Measurements from ENCODE around the gene NCL. TPM values are rescaled to one million over a fixed set of nuclear protein-coding genes. Genes with fewer than 3 reads are reported as not detected.
"Not testable (repeated sequence)": the region's sequence is repeated elsewhere in the genome, so short reads cannot be mapped to it uniquely, and the experiment has no call there.

The NCL gene
- total and polyA plus RNA-seq, 2 experiments from 2014 or later = 222 to 527 TPM

- TF ChIP-seq, protein P1, sequence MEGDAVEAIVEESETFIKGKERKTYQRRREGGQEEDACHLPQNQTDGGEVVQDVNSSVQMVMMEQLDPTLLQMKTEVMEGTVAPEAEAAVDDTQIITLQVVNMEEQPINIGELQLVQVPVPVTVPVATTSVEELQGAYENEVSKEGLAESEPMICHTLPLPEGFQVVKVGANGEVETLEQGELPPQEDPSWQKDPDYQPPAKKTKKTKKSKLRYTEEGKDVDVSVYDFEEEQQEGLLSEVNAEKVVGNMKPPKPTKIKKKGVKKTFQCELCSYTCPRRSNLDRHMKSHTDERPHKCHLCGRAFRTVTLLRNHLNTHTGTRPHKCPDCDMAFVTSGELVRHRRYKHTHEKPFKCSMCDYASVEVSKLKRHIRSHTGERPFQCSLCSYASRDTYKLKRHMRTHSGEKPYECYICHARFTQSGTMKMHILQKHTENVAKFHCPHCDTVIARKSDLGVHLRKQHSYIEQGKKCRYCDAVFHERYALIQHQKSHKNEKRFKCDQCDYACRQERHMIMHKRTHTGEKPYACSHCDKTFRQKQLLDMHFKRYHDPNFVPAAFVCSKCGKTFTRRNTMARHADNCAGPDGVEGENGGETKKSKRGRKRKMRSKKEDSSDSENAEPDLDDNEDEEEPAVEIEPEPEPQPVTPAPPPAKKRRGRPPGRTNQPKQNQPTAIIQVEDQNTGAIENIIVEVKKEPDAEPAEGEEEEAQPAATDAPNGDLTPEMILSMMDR (IDR thresholded peaks at IDR 0.05; ENCODE audit: low read depth, low read length) = peak; percentile 42
- not testable (repeated sequence) for H3K9me3 ChIP-seq (ENCODE audit: low read depth); H3K4me3 ChIP-seq; DNase-seq (ENCODE audit: low read depth in 1 of 2, low spot score in 1 of 2); H3K27ac ChIP-seq; H3K27me3 ChIP-seq; H3K36me3 ChIP-seq
- H3K4me1 ChIP-seq (ENCODE audit: low read depth) = peaks cover 20% of the 10 kb centered on the region
These were observed 58.5 kb downstream of the NCL start for GRCh38 chr2:231405601-231406367.

DNA sequence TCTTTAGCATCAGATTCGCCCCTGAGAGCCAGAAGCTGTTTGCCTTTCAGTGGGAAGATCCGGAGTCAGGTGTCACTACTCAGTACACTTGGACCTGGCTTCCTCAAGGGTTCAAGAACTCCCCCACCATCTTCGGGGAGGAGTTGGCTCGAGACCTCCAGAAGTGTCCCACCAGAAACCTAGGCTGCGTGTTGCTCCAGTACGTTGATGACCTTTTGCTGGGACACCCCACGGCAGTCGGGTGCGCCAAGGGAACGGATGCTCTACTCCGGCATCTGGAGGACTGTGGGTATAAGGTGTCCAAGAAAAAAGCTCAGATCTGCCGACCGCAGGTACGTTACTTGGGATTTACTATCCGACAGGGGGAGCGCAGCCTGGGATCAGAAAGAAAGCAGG, 60.1 kb downstream of the NCL start:
- H3K4me1 ChIP-seq (ENCODE audit: low read depth) = peaks cover 32% of the 10 kb centered on the region
- not testable (repeated sequence) for H3K27ac ChIP-seq; H3K36me3 ChIP-seq; DNase-seq (ENCODE audit: low read depth in 1 of 2, low spot score in 1 of 2); H3K9me3 ChIP-seq (ENCODE audit: low read depth); H3K4me3 ChIP-seq; H3K27me3 ChIP-seq

Other genes starting within 250 kb of the NCL start
- gene B3GNT7, start 68.8 kb downstream of the NCL start, total RNA-seq = 7.7 and 15.8 TPM in 2 replicates
- gene B3GNT7, start 68.8 kb downstream of the NCL start, polyA plus RNA-seq = 2.9 and 6.9 TPM in 2 replicates
- gene NMUR1, start 66.0 kb upstream of the NCL start, total RNA-seq = 0.15 TPM in 1 of 2 replicates, not detected in the other
- not detected in 2 replicates for gene NMUR1, start 66.0 kb upstream of the NCL start, polyA plus RNA-seq
- gene TEX44, start 128.4 kb upstream of the NCL start, total RNA-seq = not detected in 2 replicates
- not detected in 2 replicates for gene TEX44, start 128.4 kb upstream of the NCL start, polyA plus RNA-seq
- gene PTMA, start 244.0 kb upstream of the NCL start, total RNA-seq = 638 and 737 TPM in 2 replicates
- gene PTMA, start 244.0 kb upstream of the NCL start, polyA plus RNA-seq = 750 and 774 TPM in 2 replicates

Measured in cardiac muscle cell (in vitro differentiated cells and primary cell).